Ovary (tissue), 9 donors: ENCODE results near the gene LBHD1. TPM values are rescaled to one million over a fixed set of nuclear protein-coding genes. Genes with fewer than 3 reads are reported as not detected.

Experiments used
- DNase-seq, 5 donors: peaks; one replicate each; pipeline ENCODE4 v3.0.0-alpha.2; 2019 to 2020
- H3K27ac ChIP-seq, 2 donors: fragments of 200-600 bp; one replicate each; pipeline versions ENCODE4 v1.5.1 to v1.8.0; 2019 to 2022
- H3K27me3 ChIP-seq: fragments of 200-600 bp; one replicate; pipeline ENCODE4 v1.8.0; 2022
- H3K36me3 ChIP-seq: fragments of 200-600 bp; sonication (generic); one replicate; pipeline ENCODE4 v1.5.1; 2019
- H3K4me1 ChIP-seq: one replicate; pipeline ENCODE4 v1.8.1; 2013; ENCODE audit warnings: mild to moderate bottlenecking, moderate library complexity; ENCODE audit not compliant: insufficient read depth
- H3K4me3 ChIP-seq: fragments of 200-600 bp; sonication (generic); one replicate; pipeline ENCODE4 v1.5.1; 2017
- H3K9me3 ChIP-seq, 2 donors: fragments of 200-600 bp in 1 of 2; sonication (generic) in 1 of 2; one replicate each; pipeline versions ENCODE4 v1.5.1 to v1.8.1; 2013 to 2019; ENCODE audit warnings: mild to moderate bottlenecking in 1 of 2, moderate library complexity in 1 of 2
- CTCF ChIP-seq, 3 donors: fragments of 450-650 bp in 2 of 3; fragments of 200-600 bp in 1 of 3; IDR thresholded peaks; one replicate each; pipeline versions ENCODE4 v1.5.1 to v1.8.0; 2016 to 2022; ENCODE audit warnings: antibody characterized with exemption in 3 of 3, mild to moderate bottlenecking in 1 of 3
- EP300 ChIP-seq: sonication (generic); formaldehyde crosslinking; IDR thresholded peaks from one replicate; pipeline ENCODE4 v1.6.1; 2017; ENCODE audit warnings: antibody characterized with exemption
- POLR2A ChIP-seq: fragments of 450-650 bp; IDR thresholded peaks from one replicate; pipeline ENCODE4 v1.6.1; 2017; ENCODE audit warnings: antibody characterized with exemption, mild to moderate bottlenecking, moderate library complexity
- WGBS, 3 donors: extraction: QIAGEN DNeasy Blood & Tissue Kit in 1 of 3; methylation state at CpG; one replicate each; pipeline versions ENCODE4 v1.1.5 to v1.1.7; 2013 to 2017; 5-methylcytosine and 5-hydroxymethylcytosine counted together
- intact Hi-C, 4 donors: fragments of 100-400 bp; cut with DNase I; formaldehyde crosslinking; loops; one replicate each; pipeline versions ENCODE4 v1.11.0 to v1.15.1; 2022 to 2023
- polyA plus RNA-seq, 2 donors: library from polyadenylated mRNA; stranded (reverse); fragments of 200-250 nt in 1 of 2; fragments of 350-450 nt in 1 of 2; fragmentation: Illumina TruSeq in 1 of 2; extraction: RNeasy Lipid Tissue Mini Kit (QIAGEN cat#74804) in 1 of 2; gene quantifications; one replicate each; pipeline ENCODE4 v1.2.3, GENCODE V29; 2013 to 2014
- total RNA-seq, 7 donors: library from RNA; depleted of rRNA in 2 of 7; stranded (reverse); fragments of >200 nt in 2 of 7; fragmentation: NEBNext Ultra II Directional in 3 of 7; extraction: Animal tissue kit (Norgen Biotek cat#: 25700) in 3 of 7; gene quantifications; one replicate each; pipeline versions ENCODE4 v1.1.0 to v1.2.4, GENCODE V29; 2016 to 2023
- donor health status: DM: no; HTN: no; CAD: no; lungs with moderate emphysema.
- donor health status: DM: no; HTN: no; CAD: no.
- donor health status: Bipolar disorder and iron deficiency.
- donor health status: DM: yes; HTN: yes; CAD: no.
- donor health status: DM: no; HTN: no; CAD: no.
- donor health status: DM: yes; HTN: yes; CAD: no.

The LBHD1 gene
- total and polyA plus RNA-seq, 9 donors = 2.4 to 6.0 (median 4.6) TPM

DNA sequence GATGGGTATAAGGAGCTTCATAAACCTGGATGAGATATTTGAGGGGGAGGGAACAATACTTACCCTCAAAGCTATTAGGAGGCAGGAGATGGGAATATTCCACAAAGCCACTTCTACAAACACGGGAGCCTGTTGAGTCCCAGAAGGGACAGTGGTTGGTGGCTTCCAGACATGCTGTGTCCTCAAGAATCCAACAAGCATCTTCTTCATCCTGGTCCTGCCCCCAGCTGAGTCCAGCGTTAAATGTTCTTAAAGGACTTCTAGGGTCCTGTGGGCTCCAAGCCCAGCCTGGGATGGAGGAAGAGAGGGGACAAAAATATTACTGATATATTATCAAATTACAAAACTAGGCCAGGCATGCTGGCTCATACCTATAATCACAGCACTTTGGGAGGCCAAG lies 4.6 kb downstream of the LBHD1 start:
- intact Hi-C loops = no loop called here

GRCh38 chr11:62666259-62666926 lies 5.7 kb downstream of the LBHD1 start:
- Histone ChIP-seq H3K36me3 (no peaks in the 10 kb centered on the region), H3K4me1 (peaks cover 11% of the 10 kb centered on the region), H3K27me3 (no peaks in the 10 kb centered on the region), H3K9me3 (no peaks in the 10 kb centered on the region), H3K4me3 (peak overlapping the region; percentile 71), H3K27ac (peak overlapping the region in 1 of 2 donors; percentile 79)
- TF ChIP-seq POLR2A (no peak), EP300 (no peak), CTCF (IDR thresholded peaks at IDR 0.05) (no peak)
- intact Hi-C loops = no loop called here
- DNase-seq = no peak
- WGBS, 3 donors = 24 to 41% (median 27%) methylated on average over 16 of the region's 16 CpGs

More for the DNA sequence above, 4.6 kb downstream of the LBHD1 start:
- Histone ChIP-seq H3K27me3 (no peaks in the 10 kb centered on the region), H3K4me1 (peaks cover 11% of the 10 kb centered on the region), H3K27ac (no peak overlapping the region), H3K9me3 (no peaks in the 10 kb centered on the region), H3K36me3 (no peaks in the 10 kb centered on the region), H3K4me3 (no peak overlapping the region)
- no peak for TF ChIP-seq CTCF (IDR thresholded peaks at IDR 0.05)
- no peak for TF ChIP-seq EP300
- TF ChIP-seq POLR2A = no peak
- DNase-seq = no peak
- WGBS, 3 donors = 62 to 76% (median 63%) methylated on average over 2 of the region's 2 CpGs

- H3K27me3 ChIP-seq = no peaks in the 10 kb centered on the region
- peaks cover 9% of the 10 kb centered on the region for H3K4me1 ChIP-seq
- peak; percentile 61 to 77 (median 65) for DNase-seq
- TF ChIP-seq EP300 (no peak), CTCF (IDR thresholded peaks at IDR 0.05) (no peak), POLR2A (no peak)
- H3K9me3 ChIP-seq = no peaks in the 10 kb centered on the region
- H3K36me3 ChIP-seq = no peaks in the 10 kb centered on the region
- intact Hi-C loops = no loop called here
- H3K4me3 ChIP-seq = peak overlapping the region; percentile 71
- 1% methylated on average over 39 of the region's 39 CpGs for WGBS, 3 donors
- H3K27ac ChIP-seq = peak overlapping the region; percentile 10 to 79
Observed at GRCh38 chr11:62665599-62666258, 6.3 kb downstream of the LBHD1 start.

GRCh38 chr11:62665075-62665598 lies 6.9 kb downstream of the LBHD1 start, which contains the start of the genes C11orf98 and CSKMT:
C11orf98 (minus strand) TSS chr11:62665210; CDS start chr11:62665169, 41 bp downstream.
CSKMT (plus strand) TSS chr11:62665312; CDS start chr11:62665880, 568 bp downstream.
- no peaks in the 10 kb centered on the region for H3K9me3 ChIP-seq
- WGBS, 3 donors = 0 to 1% (median 0%) methylated on average over 44 to 47 of the region's 47 CpGs
- peaks cover 7% of the 10 kb centered on the region for H3K4me1 ChIP-seq
- peak within 1 kb of the TSS; percentile 75 to 79 for H3K27ac ChIP-seq
- H3K4me3 ChIP-seq = peak within 1 kb of the TSS; percentile 71
- H3K36me3 ChIP-seq = no peaks in the 10 kb centered on the region
- TF ChIP-seq EP300 (peak; percentile 14), POLR2A (peak; percentile 98), CTCF (IDR thresholded peaks at IDR 0.05) (no peak)
- H3K27me3 ChIP-seq = no peaks in the 10 kb centered on the region
- intact Hi-C loops = no loop called here
- DNase-seq = peak; percentile 95 to 97 (median 97)
